HG02798 (cell line): ENCODE measurements around the gene FAM241A.
A peak's percentile ranks its signal among the peaks of the same experiment; 100 is the strongest.
"Not testable (repeated sequence)": the region's sequence is repeated elsewhere in the genome, so short reads cannot be mapped to it uniquely, and the experiment has no call there.

Experiments used
- ATAC-seq: cut with Tn5 transposase; IDR thresholded peaks from one replicate; pipeline ENCODE4 v1.9.1; 2021; ENCODE audit warnings: mild to moderate bottlenecking; ENCODE audit not compliant: unreplicated experiment, poor library complexity

FAM241A gene

DNA sequence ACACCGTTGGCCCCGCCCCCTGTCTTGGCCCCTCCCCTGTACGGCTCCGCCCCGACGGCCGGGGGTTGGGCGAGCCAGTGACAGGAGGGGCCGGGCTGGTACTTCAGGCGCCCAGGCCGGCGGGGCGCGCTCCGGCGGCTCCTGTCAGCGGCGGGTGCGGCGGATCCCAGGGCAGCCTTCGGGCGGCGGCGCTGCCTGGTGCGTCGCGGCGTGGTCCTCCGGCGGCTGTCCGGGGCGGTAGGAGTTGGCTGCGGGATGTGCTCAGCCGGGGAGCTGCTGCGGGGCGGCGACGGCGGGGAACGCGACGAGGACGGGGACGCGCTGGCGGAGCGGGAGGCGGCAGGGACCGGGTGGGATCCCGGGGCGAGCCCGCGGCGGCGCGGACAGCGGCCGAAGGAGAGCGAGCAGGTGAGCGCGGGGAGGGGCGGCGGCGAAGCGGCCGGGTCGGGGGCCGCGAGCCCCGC lies at the start of gene FAM241A:
FAM241A (plus strand) TSS at position 129 of the 464 bp plus-strand sequence; CDS start at position 256, 127 bp downstream.
- ATAC-seq = peak; percentile 94

DNA sequence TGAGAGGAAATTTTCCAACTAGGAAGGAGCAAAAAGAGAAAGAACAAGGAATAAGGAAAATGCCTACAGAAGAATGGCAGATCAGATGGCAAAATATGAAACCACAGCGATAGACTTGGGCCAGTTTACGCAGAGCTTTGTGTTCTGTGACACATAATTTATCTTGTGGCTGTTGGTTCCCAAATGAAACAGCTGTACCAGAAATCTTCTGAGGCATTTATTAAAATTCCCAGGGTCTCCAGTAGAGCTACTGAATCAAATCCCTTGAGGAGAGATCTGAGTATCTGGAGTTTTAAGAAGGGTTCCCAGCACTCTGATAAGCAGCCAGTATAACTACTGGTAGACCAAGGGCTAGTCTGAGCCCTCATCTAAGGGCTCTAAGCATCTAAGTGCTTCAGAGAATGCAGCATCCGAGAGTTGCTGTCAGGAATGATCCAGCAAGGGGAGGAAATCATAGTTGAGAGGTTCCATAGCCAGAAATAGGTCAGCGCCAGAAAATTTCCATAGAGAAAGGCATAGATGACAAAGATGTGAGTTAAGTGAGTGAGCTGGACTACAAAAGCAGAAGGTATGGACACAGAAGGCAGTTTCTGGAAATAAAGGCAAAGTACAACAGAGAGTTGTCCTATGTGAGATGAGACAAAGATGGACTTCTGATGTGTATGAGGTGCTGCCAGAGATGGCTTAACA lies 46.3 kb upstream of the FAM241A start:
- ATAC-seq = no peak

DNA sequence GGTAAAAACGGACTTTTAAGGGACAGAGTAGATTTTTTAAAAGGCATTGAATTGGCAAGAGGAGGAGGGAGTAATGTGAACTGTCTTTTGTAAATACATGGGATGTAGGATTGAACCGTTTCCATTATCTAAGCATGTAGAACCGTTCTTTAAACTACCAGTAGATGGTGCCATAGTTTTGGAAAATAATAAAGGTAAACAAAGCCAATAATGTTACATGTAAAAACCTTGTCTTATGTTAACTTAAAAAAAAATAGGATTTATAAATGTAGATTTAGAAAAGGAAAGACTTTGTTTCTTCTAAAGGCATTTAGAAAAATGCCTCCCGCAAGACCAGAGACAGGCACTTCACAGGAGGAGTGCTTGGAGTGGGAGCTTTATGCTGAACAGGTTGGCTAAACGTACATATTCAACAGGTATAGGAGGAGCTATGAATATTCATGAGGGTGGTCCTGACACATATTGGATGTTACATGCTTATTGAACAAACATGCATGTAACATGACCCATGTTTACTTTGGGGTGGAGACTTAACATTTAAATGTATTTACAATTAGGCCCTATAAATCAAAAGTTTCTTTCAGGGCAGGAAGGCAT lies 45.5 kb upstream of the FAM241A start:
- ATAC-seq = peak; percentile 82

DNA sequence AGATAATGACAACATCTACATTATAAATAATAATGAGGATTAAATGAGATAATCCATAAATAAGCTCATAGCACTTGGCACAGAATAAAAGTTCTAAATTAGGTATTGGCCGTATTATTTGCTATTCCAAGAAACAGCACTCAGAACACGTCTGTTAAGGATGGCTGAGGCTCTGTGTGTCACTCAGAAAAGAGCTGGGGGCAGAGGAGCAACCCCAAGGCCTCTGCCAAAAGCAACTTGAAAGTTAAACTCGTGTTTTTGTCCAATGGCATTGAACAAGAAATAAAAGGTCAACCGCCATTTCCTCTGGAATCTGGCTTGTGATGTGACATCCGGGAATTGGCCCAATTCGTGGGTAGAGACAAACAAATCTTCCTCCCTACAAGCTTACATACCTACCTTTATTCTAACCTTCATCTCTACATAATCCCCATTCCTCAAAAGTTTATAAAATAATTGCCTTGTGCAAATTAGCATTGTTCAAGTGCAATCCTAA lies 42.3 kb upstream of the FAM241A start:
- no peak for ATAC-seq

DNA sequence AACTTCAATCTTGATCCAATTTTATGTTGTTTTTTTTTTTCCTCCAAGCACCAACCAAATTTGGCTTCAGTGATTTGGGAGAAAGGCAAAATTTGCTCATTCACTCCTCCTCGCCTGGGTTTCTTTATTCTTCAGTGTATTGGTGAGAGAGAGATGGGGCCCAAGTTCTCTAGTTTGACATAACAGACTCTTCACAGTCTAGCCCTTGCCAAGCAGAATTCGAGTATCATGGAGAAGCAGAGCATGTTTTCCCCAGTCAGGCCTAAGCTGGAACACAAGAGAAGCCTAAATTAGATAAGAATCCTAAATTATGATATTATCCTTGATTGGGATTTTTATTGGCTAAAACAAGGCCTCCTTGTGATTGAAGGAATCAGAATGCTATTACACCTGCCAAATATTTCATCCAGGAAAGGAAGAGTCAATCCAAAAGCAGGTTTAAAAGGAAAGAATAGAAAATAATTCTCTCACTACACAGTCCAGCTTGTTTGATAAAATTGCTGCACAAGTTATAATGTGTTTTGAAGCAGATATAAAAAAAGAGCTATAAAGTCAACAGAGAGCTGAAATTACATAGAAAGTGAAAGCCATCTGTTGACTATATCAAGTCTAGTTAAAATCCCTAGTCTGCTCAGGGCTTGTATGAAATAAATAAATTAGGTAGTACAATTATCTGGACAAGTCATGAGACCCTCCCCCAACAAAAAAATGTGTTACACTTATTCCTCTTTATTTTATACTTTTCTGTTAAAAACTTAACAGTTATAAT lies 39.9 kb upstream of the FAM241A start:
- no peak for ATAC-seq

DNA sequence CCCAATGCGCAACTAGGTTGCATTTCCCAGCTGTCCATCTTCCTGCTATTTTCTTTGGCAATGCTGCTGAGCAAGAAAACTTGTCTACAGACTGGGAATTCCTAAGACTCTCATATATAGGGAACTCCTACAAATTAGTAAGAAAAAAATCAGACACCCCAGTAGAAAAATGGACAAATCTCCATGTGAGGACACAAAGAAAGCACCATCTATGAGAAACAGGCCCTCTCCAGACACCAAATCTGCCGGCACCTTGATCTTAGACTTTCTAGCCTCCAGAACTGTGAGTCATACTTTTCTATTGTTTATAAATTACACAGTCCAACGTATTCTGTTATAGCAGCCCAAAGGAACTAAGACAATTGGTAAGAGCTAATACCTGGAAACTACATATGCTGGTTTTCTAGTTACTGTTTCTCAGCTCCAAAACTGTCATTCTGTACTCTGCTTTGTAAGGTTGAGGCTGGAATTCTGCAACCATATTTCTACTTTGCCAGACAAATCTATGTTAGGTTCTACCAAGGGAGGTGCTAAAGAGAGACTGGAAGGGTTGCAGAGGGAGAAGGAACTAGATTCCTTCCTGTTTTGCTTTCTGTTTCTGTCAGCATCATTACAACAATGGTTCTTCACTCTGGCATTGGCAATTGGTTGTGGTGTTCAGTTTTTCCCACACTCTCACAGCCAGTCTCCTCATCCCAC lies 35.7 kb upstream of the FAM241A start:
- peak; percentile 82 for ATAC-seq

DNA sequence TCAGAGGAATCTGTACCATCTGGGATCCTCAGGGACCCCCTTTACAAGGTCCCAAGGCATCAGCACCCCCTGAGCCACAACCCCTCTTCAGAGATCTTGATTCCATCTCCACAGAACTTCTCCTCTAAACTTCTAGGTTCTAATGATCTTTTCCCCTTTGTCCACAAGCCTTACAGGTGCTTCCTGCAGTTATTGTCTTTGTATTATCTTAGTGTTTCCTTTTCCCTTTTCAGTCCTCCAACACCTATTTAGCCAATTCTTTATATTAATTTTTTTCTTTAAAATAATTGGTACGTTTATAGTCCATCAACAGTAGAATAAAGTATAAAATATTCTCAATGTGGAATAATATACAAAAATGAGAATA lies 35.2 kb upstream of the FAM241A start:
- ATAC-seq = no peak

DNA sequence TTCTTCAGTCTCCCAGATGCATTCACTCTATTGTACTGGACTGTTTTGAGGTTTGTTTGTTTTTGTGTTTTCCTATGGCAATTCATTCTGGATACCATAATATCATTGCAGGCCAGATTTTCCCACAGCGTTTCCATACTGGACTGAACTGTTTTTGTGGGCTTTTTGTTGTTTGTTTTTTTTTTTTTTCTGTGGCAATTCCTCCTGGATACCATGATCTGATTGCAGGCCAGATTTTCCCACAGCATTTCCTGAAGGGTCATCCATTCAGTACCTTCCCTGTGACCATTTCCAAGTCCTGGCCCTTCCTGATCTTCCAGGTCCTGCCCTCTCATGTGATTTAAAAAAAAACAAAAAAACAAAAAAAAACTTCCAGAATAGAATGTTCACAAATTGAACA lies 33.9 kb upstream of the FAM241A start:
- no peak for ATAC-seq

DNA sequence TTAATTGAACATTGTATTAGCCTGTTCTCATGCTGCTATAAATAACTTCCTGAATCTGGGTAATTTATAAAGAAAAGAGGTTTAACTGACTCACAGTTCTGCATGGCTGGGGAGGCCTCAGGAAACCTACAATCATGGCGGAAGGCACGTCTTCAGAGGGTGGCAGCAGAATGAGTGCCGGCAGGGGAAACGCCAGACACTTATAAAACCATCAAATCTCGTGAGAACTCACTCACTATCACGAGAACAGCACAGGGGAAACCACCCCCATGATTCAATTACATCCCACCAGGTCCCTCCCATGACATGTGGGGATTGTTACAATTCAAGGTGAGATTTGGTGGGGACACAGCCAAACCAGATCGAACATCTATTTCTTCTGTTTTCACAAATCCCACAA lies 33.2 kb upstream of the FAM241A start:
- ATAC-seq = not testable (repeated sequence)

DNA sequence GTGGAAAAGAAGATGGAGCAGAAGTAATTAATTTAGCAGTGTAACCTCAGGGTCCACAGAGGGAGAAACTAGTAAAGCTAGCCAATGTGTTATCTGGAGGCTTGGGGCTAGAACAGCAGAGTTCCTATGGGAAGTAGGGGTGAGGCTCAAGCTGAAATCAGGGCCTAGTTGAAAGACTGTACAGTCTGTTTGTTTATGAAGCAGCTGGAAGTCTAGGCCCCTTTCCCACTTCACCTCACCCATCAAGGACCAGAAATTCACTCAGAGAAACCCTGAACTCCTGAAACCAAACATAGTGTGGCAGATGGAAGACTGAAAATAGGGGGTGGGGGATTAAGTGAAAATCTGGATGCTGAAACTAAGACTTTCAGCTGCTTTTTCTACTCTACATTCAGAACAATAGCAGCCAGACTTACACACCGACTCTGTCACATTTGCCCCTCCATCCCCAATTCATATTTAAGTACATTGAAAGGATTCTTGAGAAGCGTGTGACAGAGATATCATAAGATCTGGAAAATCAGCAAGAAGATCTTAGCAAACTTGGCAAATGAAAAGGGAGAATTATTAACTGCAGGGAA lies 32.6 kb upstream of the FAM241A start:
- ATAC-seq = no peak

DNA sequence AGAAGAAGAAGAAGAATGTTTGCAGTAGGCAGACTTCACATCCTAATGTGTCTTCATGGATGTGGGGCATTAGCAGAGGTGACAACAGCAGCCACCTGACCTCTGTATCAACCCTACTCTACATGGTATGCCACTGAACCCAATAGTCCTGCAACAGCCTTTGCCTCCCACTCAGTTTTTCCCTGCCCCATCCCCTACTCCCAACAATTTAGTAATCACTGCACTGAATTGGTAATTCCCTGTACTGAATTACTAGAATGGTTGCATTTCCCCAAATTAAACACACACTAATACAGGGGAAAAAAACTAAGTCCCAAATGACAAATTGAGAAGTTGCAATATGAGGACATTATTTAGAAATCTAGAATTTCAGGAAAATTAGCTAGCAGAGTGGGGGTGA lies 31.4 kb upstream of the FAM241A start:
- no peak for ATAC-seq

DNA sequence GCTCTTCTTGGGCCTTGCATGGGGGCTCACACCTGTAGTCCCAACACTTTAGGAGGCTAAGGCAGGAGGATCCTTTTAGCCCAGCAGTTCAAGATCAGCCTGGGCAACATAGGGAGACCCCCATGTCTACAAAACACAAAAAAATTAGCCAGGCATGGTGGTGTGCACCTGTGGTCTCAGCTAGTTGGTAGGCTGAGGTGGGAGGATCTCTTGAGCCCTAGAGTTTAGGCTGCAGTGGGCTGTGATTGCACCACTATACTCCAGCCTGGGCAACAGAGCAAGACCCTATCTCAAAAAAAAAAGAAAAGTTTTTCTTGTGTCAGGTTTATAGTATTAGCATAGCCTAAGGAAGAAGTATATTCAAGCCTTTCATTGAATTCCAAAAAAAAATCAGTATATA lies 30.8 kb upstream of the FAM241A start:
- no peak for ATAC-seq

DNA sequence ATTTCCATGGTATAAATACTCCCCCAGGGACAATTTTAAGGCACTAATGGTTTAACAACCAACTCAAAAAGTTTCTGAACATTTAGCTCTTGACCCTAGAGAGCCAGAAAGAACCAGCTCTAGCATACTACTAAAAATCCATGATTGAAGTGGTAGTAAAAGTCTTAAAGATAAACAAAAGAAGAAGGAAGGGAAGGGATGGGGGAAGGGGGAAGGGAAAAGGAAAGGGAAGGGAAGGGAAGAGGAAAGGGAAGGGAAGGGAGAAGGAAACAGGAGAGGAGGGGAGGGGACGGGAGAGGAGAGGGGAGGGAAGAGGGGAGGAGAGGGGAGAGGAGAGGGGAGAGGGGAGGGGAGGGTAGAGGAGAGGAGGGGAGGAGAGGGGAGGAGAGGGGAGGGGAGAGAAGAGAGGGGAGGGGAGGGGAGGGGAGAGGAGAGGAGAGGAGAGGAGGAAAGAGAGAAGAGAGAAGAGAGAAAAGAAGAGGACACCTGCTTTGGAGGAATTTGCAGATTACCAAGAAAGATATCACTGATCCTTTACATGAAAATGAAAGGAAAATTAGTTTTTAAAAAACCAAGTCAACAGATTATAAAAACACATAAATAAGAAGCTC lies 26.4 kb upstream of the FAM241A start:
- ATAC-seq = no peak

DNA sequence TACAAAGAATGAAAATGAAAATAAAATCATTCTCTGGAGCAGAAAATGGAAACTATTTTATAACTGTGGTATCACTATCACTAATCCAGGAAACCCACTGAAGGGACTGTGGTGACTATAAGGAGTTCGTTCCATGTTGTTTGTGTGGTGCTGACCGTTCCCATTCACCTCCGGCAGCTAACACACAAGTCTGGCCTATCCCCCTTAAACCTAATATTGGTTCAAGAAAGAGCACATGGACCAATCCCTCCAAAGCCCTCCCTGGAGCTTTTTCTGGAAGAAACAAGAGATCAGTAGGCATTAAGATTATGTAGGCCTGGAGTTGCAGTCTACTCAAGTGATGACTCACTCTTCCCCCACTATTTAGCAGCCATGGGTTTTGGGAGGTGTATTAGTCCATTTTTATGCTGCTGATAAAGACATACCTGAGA lies 25.9 kb upstream of the FAM241A start:
- peak; percentile 77 for ATAC-seq

DNA sequence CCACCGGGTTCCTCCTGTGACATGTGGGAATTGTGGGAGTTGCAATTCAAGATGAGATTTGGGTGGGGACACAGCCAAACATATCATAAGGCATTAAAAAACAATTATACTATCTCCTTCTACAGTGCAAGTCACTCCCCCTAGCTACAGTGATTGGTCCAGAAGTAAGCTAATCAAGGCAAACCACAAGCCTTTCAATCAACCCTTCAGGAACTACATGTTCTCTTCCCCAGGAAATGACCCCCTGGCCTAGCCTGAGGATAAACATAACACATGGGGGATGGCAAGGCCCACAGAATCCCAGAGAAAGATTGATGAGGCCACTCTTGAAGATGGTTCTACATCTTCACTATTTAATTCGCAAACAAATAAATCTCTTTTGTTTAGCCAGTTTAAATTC lies 25.2 kb upstream of the FAM241A start:
- ATAC-seq = no peak

DNA sequence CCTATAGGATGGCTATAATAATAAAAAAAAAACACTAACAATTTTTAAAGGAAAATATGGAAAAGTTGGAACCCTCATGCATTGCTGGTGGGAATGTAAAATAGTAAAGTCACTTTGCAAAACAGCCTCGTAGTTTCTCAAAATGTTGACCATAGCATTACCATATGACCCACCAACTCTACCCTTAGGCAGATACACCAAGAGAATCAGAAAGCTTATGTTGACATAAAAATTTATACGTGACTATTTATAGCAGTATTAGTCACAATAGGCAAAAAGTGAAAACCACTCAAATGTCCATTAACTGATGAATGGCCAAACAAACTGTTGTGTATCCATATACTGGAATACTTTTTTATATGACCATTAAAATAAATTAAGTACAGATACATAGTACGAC lies 19.8 kb upstream of the FAM241A start:
- no peak for ATAC-seq

DNA sequence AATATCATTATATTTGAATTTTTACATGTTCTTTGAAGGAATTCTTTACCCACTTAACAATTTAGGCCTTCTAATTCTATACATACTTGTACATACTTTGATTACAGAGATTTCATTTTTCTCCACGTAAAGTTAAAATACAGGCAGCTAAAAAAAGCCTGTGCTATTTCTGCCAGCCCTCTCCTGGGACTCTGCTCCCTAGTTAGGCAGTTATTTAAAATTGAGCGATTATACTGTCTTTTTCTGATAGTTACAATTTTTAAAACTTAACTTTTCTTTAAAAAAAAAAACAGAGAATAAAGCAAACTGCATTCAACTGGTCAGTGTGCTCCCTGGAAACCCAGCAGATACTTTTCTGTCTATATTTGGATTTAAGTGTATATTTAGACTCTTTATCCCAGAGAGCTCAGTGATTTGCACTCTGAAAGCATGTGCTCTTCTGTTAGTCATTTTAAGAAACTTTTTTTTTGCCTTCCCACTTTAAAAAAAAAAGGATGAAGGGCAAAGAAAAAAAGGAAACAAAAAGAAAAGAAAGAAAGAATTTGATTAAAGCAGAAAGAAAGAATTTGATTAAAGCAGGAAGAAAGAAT lies 18.1 kb upstream of the FAM241A start:
- no peak for ATAC-seq

DNA sequence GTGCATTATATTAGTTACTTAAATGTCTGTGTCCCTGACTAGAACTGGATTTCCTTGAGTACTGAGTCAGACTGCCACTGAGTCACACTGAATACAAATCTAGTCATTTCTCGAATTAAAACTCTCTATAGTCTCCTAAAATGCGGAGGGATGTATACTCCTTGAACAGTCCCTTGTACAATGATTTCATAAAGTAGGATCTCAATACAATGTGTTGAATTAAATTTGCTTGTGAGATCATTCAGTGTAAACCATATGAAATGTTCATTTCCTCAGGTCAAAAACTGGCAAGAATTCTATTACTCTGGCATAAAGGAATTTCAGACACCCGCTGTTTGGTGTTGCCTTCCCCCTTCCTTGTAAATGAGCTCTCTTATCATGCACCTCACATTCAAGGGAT lies 17.5 kb upstream of the FAM241A start:
- no peak for ATAC-seq

DNA sequence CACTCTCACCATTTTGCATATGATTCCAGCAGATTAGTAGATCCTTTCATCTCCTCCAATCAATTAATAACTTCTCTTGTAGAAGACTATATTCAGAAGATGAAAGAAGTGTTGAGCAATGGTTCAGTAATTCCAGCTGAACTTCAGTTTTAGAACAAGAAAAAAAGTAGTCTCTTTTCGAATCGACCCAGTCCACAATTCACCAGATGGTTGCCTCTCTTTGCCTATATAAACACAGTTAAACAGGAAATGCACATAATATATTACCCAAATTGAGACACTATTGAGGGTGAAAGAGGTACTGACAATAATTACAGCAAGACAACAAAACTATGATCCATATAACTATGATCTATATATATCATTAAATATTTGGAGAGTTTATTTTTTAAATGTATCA lies 16.8 kb upstream of the FAM241A start:
- ATAC-seq = no peak

DNA sequence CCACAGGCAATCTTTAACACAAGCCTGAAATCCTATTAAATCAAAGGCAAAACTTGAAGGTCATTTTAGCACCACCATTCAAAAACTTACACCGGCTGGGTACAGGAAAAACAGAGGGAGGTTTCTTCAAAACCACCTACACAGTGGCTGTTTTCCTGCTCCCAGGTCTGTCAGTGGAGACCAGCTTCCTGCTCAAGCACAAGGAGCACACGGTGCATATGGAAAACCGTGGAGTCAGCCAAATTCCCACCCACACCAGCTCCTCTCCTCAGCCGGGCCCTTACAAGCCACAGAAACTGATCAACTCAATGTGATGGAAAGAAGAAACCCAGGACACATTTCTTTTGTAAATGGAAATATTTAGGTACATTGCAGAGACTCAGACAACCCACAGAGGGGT lies 14.3 kb upstream of the FAM241A start:
- no peak for ATAC-seq
